ENCODE measurements around the gene GTPBP1. TPM values are rescaled to one million over a fixed set of nuclear protein-coding genes. Genes with fewer than 3 reads are reported as not detected.

GTPBP1 gene
- total RNA-seq, 1 donor from 2014 or later: 19.3 TPM

DNA sequence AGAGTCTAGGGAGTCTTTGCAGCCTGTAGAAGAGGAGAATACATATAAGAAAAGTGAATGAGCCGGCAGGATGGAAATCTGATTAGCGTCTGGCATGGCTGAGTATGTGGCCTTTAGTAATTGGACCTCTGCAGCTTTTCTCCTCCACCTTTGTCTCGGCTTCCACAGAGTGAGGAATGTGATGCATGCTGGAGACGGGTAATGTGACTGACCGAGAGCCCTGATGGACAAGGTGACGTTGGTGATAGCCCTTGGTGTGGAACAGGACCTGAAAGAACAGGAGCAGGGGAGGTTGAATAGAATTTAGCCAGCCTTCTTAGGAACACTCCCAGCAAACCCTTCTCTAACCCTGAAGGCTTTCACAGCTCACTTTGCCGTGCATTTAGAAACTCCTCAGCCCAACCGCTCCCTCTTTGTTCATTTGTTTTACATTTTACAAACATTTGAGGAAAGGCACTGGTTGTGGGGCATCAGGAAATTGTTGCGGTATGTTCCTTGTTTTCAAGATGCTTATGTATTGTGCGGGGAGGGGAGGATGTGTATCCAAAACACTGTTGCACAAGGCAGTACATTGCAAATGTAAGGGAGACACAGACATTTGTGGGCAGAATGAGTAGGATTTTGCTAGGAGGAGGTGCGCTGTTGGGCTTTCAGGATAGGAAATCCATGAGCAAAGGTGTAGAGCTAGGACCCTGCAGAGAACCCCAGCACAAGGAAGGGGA, 6.9 kb downstream of the GTPBP1 start:
- Histone ChIP-seq H3K4me1 (ENCODE audit: control insufficient read depth in 3 of 3, insufficient read depth in 3 of 3, low read length in 3 of 3) (peaks cover 30 to 56% (median 46%) of the 10 kb centered on the region in 3 donors), H3K9me3 (ENCODE audit: control insufficient read depth in 3 of 3, low read length in 3 of 3) (no peaks in the 10 kb centered on the region)

DNA sequence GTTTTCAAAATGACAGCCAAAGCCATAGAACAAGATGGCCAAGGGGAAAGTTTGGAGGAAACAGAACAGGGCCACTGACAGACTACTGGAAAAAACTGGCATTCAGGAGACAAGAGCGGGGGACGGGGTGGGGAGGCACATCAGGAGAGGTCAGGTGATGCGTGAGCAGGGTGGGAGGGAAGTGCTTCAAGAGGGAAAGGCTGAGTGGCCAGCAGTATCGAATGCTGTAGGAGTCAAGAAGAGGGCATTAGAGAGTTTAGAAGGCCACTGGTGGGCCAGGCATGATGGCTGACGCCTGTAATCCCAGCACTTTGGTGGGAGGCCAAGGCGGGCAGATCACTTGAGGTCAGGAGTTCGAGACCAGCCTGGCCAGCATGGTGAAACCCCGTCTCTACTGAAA, 8.2 kb downstream of the GTPBP1 start:
- Histone ChIP-seq H3K9me3 (ENCODE audit: control insufficient read depth in 3 of 3, low read length in 3 of 3) (no peaks in the 10 kb centered on the region), H3K9ac (ENCODE audit: low read depth in 1 of 3, low read length in 3 of 3) (no peak overlapping the region), H3K4me1 (ENCODE audit: control insufficient read depth in 3 of 3, insufficient read depth in 3 of 3, low read length in 3 of 3) (peaks cover 22 to 49% (median 40%) of the 10 kb centered on the region in 3 donors), H3K27ac (ENCODE audit: low read depth, low read length) (no peak overlapping the region), H3K4me3 (ENCODE audit: low read length in 3 of 3) (no peak overlapping the region), H3K36me3 (ENCODE audit: control insufficient read depth in 3 of 3, insufficient read depth in 3 of 3, low read length in 3 of 3) (peaks cover 24 to 34% (median 32%) of the 10 kb centered on the region in 3 donors), H3K27me3 (ENCODE audit: control insufficient read depth in 3 of 3, insufficient read depth in 3 of 3, low read length in 3 of 3) (no peaks in the 10 kb centered on the region)

More for the DNA sequence above, 6.9 kb downstream of the GTPBP1 start:
- no peaks in the 10 kb centered on the region for H3K27me3 ChIP-seq (ENCODE audit: control insufficient read depth in 3 of 3, insufficient read depth in 3 of 3, low read length in 3 of 3)
- H3K4me3 ChIP-seq (ENCODE audit: low read length in 3 of 3): peak overlapping the region in 1 of 3 donors; percentile 17
- peak overlapping the region in 2 of 3 donors; percentile 32 to 33 for H3K9ac ChIP-seq (ENCODE audit: low read depth in 1 of 3, low read length in 3 of 3)
- no peak overlapping the region for H3K27ac ChIP-seq (ENCODE audit: low read depth, low read length)
- peaks cover 24 to 31% (median 29%) of the 10 kb centered on the region in 3 donors for H3K36me3 ChIP-seq (ENCODE audit: control insufficient read depth in 3 of 3, insufficient read depth in 3 of 3, low read length in 3 of 3)

DNA sequence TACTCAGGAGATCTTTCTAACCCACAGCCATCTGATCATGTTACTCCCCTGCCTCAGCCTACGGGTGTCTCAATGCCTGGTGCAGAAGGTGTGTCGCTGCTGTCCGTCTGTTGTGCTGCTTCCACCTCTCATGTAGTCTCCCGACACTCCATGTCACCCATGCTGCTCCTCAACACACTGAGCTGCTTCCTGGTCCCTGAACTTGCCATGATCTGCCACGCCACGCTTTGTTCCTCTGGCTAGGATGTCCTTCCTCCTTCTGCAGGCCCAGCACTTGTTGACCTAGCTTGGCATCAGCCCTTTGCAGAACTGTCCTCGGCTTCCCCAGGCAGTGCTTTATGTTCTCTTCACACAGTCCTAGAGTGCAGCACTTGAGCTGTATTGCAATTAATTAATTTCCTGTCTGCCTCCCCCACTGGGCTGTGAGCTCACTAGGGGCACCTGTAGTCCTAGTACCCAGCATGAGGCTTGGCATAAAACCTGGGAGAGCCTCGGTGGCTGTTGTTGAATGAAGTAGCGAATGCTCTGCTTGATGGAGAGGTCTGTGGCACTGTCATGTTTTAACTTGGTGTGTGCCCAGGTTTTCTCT, 9.5 kb downstream of the GTPBP1 start:
- Histone ChIP-seq H3K4me1 (ENCODE audit: control insufficient read depth in 3 of 3, insufficient read depth in 3 of 3, low read length in 3 of 3) (peaks cover 22 to 45% (median 40%) of the 10 kb centered on the region in 3 donors), H3K9me3 (ENCODE audit: control insufficient read depth in 3 of 3, low read length in 3 of 3) (no peaks in the 10 kb centered on the region), H3K4me3 (ENCODE audit: low read length in 3 of 3) (peak overlapping the region in 1 of 3 donors; percentile 41), H3K27ac (ENCODE audit: low read depth, low read length) (peak overlapping the region; percentile 26), H3K36me3 (ENCODE audit: control insufficient read depth in 3 of 3, insufficient read depth in 3 of 3, low read length in 3 of 3) (peaks cover 24 to 33% (median 28%) of the 10 kb centered on the region in 3 donors), H3K27me3 (ENCODE audit: control insufficient read depth in 3 of 3, insufficient read depth in 3 of 3, low read length in 3 of 3) (no peaks in the 10 kb centered on the region), H3K9ac (ENCODE audit: low read depth in 1 of 3, low read length in 3 of 3) (peak overlapping the region in 1 of 3 donors; percentile 40)

DNA sequence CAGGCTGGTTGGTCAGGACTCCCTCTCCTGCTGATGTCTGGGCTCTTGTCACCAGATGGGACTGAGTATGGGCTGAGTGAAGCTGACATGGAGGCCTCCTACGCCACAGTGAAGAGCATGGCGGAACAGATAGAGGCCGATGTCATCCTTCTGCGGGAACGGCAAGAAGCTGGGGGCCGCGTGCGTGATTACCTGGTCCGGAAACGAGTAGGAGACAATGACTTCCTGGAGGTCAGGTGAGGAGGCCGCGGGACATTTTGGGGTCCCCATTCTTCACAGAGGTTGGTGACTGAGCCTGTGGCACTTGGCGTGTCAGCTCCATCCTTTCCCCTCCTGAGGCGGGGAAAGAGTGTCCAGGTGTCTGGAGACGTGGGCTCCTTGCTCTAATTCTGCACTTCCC, 10.1 kb downstream of the GTPBP1 start:
- peaks cover 22 to 45% (median 40%) of the 10 kb centered on the region in 3 donors for H3K4me1 ChIP-seq (ENCODE audit: control insufficient read depth in 3 of 3, insufficient read depth in 3 of 3, low read length in 3 of 3)

DNA sequence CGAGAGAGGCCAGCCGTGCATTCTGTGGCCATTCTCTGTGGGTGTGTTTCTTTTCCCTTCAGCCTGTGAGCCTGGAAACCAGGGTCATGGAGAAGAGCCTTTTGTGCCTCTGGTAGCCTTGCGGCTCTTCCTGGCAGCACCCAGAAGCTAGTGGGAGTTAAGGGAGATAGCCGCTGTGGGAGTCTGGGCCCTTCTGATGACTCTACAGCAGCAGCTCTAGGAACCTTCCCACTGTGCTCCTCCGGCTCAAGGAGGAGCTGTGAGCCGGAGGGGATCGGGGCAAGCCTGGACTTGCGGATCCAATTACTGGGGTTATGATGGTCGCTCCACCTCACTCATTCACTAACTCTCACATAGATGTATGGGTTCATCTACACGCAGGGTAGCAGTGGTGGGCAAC, 10.5 kb downstream of the GTPBP1 start:
- peaks cover 22 to 45% (median 40%) of the 10 kb centered on the region in 3 donors for H3K4me1 ChIP-seq (ENCODE audit: control insufficient read depth in 3 of 3, insufficient read depth in 3 of 3, low read length in 3 of 3)
- H3K9me3 ChIP-seq (ENCODE audit: control insufficient read depth in 3 of 3, low read length in 3 of 3): no peaks in the 10 kb centered on the region
- no peak overlapping the region for H3K27ac ChIP-seq (ENCODE audit: low read depth, low read length)
- no peak overlapping the region for H3K4me3 ChIP-seq (ENCODE audit: low read length in 3 of 3)
- no peak overlapping the region for H3K9ac ChIP-seq (ENCODE audit: low read depth in 1 of 3, low read length in 3 of 3)
- H3K36me3 ChIP-seq (ENCODE audit: control insufficient read depth in 3 of 3, insufficient read depth in 3 of 3, low read length in 3 of 3): peaks cover 24 to 33% (median 25%) of the 10 kb centered on the region in 3 donors
- no peaks in the 10 kb centered on the region for H3K27me3 ChIP-seq (ENCODE audit: control insufficient read depth in 3 of 3, insufficient read depth in 3 of 3, low read length in 3 of 3)

More for the DNA sequence above, 10.1 kb downstream of the GTPBP1 start:
- no peak overlapping the region for H3K4me3 ChIP-seq (ENCODE audit: low read length in 3 of 3)
- no peak overlapping the region for H3K9ac ChIP-seq (ENCODE audit: low read depth in 1 of 3, low read length in 3 of 3)
- H3K27me3 ChIP-seq (ENCODE audit: control insufficient read depth in 3 of 3, insufficient read depth in 3 of 3, low read length in 3 of 3): no peaks in the 10 kb centered on the region
- no peak overlapping the region for H3K27ac ChIP-seq (ENCODE audit: low read depth, low read length)
- H3K36me3 ChIP-seq (ENCODE audit: control insufficient read depth in 3 of 3, insufficient read depth in 3 of 3, low read length in 3 of 3): peaks cover 24 to 32% (median 25%) of the 10 kb centered on the region in 3 donors
- no peaks in the 10 kb centered on the region for H3K9me3 ChIP-seq (ENCODE audit: control insufficient read depth in 3 of 3, low read length in 3 of 3)

DNA sequence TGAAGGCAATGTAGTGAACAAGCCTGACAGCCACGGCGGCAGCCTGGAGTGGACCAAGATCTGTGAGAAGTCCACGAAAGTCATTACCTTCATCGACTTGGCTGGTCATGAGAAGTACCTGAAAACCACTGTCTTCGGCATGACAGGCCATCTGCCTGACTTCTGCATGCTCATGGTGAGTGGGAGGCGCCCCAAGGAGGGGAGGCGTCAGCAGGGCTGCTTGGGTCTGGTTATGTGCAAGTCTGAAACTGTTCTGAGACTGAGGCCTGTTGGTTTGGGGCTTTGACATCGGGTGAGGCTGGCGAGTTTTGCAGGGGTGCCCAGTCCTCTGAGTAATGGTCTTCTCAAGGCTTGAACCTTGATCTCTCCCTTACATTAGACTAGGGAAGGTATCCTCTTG, 11.1 kb downstream of the GTPBP1 start:
- Histone ChIP-seq H3K27ac (ENCODE audit: low read depth, low read length) (no peak overlapping the region), H3K4me1 (ENCODE audit: control insufficient read depth in 3 of 3, insufficient read depth in 3 of 3, low read length in 3 of 3) (peaks cover 22 to 45% (median 40%) of the 10 kb centered on the region in 3 donors), H3K27me3 (ENCODE audit: control insufficient read depth in 3 of 3, insufficient read depth in 3 of 3, low read length in 3 of 3) (no peaks in the 10 kb centered on the region), H3K9ac (ENCODE audit: low read depth in 1 of 3, low read length in 3 of 3) (peak overlapping the region in 1 of 3 donors; percentile 8), H3K36me3 (ENCODE audit: control insufficient read depth in 3 of 3, insufficient read depth in 3 of 3, low read length in 3 of 3) (peaks cover 28 to 37% (median 29%) of the 10 kb centered on the region in 3 donors), H3K4me3 (ENCODE audit: low read length in 3 of 3) (no peak overlapping the region), H3K9me3 (ENCODE audit: control insufficient read depth in 3 of 3, low read length in 3 of 3) (no peaks in the 10 kb centered on the region)

DNA sequence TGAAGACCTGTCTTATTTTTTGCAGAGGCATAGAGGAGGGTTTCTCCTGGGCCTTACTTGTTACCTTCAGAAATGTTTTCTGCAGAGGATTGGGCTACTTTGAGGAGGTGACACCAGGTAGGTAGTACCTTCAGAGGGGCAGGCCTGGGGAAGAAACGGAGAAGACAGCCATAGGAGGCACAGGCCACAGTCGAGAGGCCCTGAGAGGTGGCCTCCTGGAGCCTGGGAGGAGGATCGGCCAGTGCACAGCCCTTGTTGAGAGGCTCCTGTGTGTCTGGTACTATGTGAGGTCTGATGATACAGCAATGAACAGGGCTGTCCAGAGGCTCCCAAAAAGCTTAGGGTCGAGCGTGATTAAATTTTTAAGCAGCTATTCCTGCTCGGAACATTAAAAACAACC, 11.5 kb downstream of the GTPBP1 start:
- no peaks in the 10 kb centered on the region for H3K27me3 ChIP-seq (ENCODE audit: control insufficient read depth in 3 of 3, insufficient read depth in 3 of 3, low read length in 3 of 3)
- H3K27ac ChIP-seq (ENCODE audit: low read depth, low read length): no peak overlapping the region
- H3K36me3 ChIP-seq (ENCODE audit: control insufficient read depth in 3 of 3, insufficient read depth in 3 of 3, low read length in 3 of 3): peaks cover 31 to 40% (median 32%) of the 10 kb centered on the region in 3 donors
- H3K4me1 ChIP-seq (ENCODE audit: control insufficient read depth in 3 of 3, insufficient read depth in 3 of 3, low read length in 3 of 3): peaks cover 20 to 41% (median 36%) of the 10 kb centered on the region in 3 donors
- no peaks in the 10 kb centered on the region for H3K9me3 ChIP-seq (ENCODE audit: control insufficient read depth in 3 of 3, low read length in 3 of 3)
- H3K9ac ChIP-seq (ENCODE audit: low read depth in 1 of 3, low read length in 3 of 3): no peak overlapping the region
- no peak overlapping the region for H3K4me3 ChIP-seq (ENCODE audit: low read length in 3 of 3)

DNA sequence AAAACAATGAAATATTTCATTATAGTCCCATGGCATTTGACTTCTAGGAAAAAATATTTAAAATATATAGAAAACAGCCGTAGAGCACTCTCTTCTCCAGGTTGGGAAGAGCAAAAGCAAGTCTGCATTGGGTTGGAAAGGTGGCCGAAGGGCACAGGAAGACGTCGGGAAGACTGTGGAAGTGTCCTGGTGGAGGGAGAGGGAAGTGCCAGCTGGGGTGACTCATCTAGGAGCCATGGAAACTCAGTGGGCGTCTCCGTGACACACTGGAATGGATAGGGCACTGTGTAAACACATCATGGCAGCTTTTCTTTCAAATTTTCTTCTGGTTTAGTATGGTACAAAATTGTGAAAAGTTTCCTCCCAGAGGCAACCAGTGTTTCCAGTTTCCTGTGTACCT, 12.7 kb downstream of the GTPBP1 start:
- Histone ChIP-seq H3K27me3 (ENCODE audit: control insufficient read depth in 3 of 3, insufficient read depth in 3 of 3, low read length in 3 of 3) (no peaks in the 10 kb centered on the region), H3K9me3 (ENCODE audit: control insufficient read depth in 3 of 3, low read length in 3 of 3) (no peaks in the 10 kb centered on the region), H3K4me1 (ENCODE audit: control insufficient read depth in 3 of 3, insufficient read depth in 3 of 3, low read length in 3 of 3) (peaks cover 10 to 29% (median 25%) of the 10 kb centered on the region in 3 donors), H3K27ac (ENCODE audit: low read depth, low read length) (peak overlapping the region; percentile 37), H3K4me3 (ENCODE audit: low read length in 3 of 3) (no peak overlapping the region), H3K36me3 (ENCODE audit: control insufficient read depth in 3 of 3, insufficient read depth in 3 of 3, low read length in 3 of 3) (peaks cover 40 to 47% (median 43%) of the 10 kb centered on the region in 3 donors), H3K9ac (ENCODE audit: low read depth in 1 of 3, low read length in 3 of 3) (no peak overlapping the region)

DNA sequence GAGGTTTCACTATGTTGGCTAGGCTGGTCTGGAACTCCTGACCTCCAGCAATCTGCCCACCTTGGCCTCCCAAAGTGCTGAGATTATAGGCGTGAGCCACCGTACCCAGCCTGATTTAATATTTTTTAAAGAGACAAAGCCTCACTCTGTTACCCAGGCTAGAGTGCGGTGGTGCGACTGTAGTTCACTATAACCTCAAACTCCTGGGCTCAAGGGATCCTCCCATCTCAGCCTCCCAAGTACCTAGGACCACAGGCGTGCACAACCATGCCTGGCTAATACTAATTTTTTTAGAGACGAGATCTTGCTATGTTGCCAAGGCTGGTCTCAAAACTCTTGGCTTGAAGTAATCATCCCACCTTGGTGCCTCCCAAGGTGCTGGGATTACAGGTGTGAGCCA, 13.5 kb downstream of the GTPBP1 start:
- H3K4me3 ChIP-seq (ENCODE audit: low read length in 3 of 3): no peak overlapping the region
- H3K27ac ChIP-seq (ENCODE audit: low read depth, low read length): no peak overlapping the region
- no peaks in the 10 kb centered on the region for H3K27me3 ChIP-seq (ENCODE audit: control insufficient read depth in 3 of 3, insufficient read depth in 3 of 3, low read length in 3 of 3)
- H3K36me3 ChIP-seq (ENCODE audit: control insufficient read depth in 3 of 3, insufficient read depth in 3 of 3, low read length in 3 of 3): peaks cover 47 to 55% (median 48%) of the 10 kb centered on the region in 3 donors
- H3K4me1 ChIP-seq (ENCODE audit: control insufficient read depth in 3 of 3, insufficient read depth in 3 of 3, low read length in 3 of 3): peaks cover 8 to 22% (median 20%) of the 10 kb centered on the region in 3 donors
- no peak overlapping the region for H3K9ac ChIP-seq (ENCODE audit: low read depth in 1 of 3, low read length in 3 of 3)
- H3K9me3 ChIP-seq (ENCODE audit: control insufficient read depth in 3 of 3, low read length in 3 of 3): no peaks in the 10 kb centered on the region

DNA sequence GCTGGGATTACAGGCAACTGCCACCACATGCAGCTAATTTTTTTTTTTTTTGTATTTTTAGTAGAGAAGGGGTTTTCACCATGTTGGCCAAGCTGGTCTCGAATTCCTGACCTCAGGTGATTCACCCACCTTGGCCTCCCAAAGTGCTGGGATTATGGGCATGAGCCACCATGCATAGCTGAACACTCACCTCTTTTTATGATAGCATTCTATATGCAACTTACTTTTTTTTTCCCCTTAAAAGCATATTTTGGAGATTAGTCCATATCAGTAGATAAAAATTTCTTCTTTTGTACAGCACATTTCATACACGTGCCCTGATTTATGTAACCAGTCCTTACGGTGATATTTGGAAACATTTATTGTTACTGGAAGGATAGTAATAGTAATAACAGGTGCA, 14.6 kb downstream of the GTPBP1 start:
- Histone ChIP-seq H3K4me3 (ENCODE audit: low read length in 3 of 3) (no peak overlapping the region), H3K27ac (ENCODE audit: low read depth, low read length) (no peak overlapping the region), H3K36me3 (ENCODE audit: control insufficient read depth in 3 of 3, insufficient read depth in 3 of 3, low read length in 3 of 3) (peaks cover 55 to 66% (median 60%) of the 10 kb centered on the region in 3 donors), H3K27me3 (ENCODE audit: control insufficient read depth in 3 of 3, insufficient read depth in 3 of 3, low read length in 3 of 3) (no peaks in the 10 kb centered on the region), H3K9me3 (ENCODE audit: control insufficient read depth in 3 of 3, low read length in 3 of 3) (no peaks in the 10 kb centered on the region), H3K4me1 (ENCODE audit: control insufficient read depth in 3 of 3, insufficient read depth in 3 of 3, low read length in 3 of 3) (peaks cover 3 to 11% (median 8%) of the 10 kb centered on the region in 3 donors), H3K9ac (ENCODE audit: low read depth in 1 of 3, low read length in 3 of 3) (no peak overlapping the region)

Measured in skeletal muscle tissue (tissue), 4 donors.